Aorta (tissue), 5 donors: Measurements from ENCODE around the gene MACROD2. TPM values are rescaled to one million over a fixed set of nuclear protein-coding genes. Genes with fewer than 3 reads are reported as not detected.

Source experiments
- ATAC-seq: fragments of 200-7000 bp; cut with Tn5 transposase; one replicate; pipeline ENCODE4 v1.9.1; 2022; ENCODE audit warnings: moderate library complexity; ENCODE audit not compliant: low FRiP score
- DNase-seq, 2 donors: peaks; one replicate each; pipeline ENCODE4 v3.0.0-alpha.2; 2020
- H3K27ac ChIP-seq, 2 donors: one replicate each; pipeline ENCODE4 v1.5.1; 2013; ENCODE audit warnings: low read length in 2 of 2, mild to moderate bottlenecking in 2 of 2, moderate library complexity in 2 of 2, control low read depth in 1 of 2, inconsistent platforms in 1 of 2, low read depth in 1 of 2
- H3K27me3 ChIP-seq, 2 donors: one replicate each; pipeline ENCODE4 v1.6.1; 2013; ENCODE audit warnings: control low read depth in 1 of 2, low read length in 1 of 2, mild to moderate bottlenecking in 1 of 2, moderate library complexity in 1 of 2; ENCODE audit not compliant: insufficient read depth in 2 of 2, control insufficient read depth in 1 of 2
- H3K36me3 ChIP-seq, 2 donors: one replicate each; pipeline ENCODE4 v1.6.1; 2013; ENCODE audit warnings: control low read depth in 1 of 2, low read length in 1 of 2, mild to moderate bottlenecking in 1 of 2; ENCODE audit not compliant: insufficient read depth in 2 of 2, control insufficient read depth in 1 of 2
- H3K4me1 ChIP-seq, 2 donors: one replicate each; pipeline ENCODE4 v1.6.1; 2013; ENCODE audit warnings: low read length in 2 of 2, control low read depth in 1 of 2, mild to moderate bottlenecking in 1 of 2, moderate library complexity in 1 of 2; ENCODE audit not compliant: insufficient read depth in 2 of 2, control insufficient read depth in 1 of 2
- H3K4me3 ChIP-seq, 2 donors: one replicate each; pipeline ENCODE4 v1.5.1; 2013; ENCODE audit warnings: low read length in 2 of 2, control low read depth in 1 of 2, mild to moderate bottlenecking in 1 of 2
- H3K9me3 ChIP-seq: one replicate; pipeline ENCODE4 v1.6.1; 2013; ENCODE audit warnings: mild to moderate bottlenecking, low read length; ENCODE audit not compliant: control insufficient read depth
- WGBS, 2 donors: extraction: QIAGEN DNeasy Blood & Tissue Kit; methylation state at CpG; one replicate each; pipeline ENCODE4 v1.1.7; 2013; 5-methylcytosine and 5-hydroxymethylcytosine counted together
- intact Hi-C, 2 donors: fragments of 100-400 bp; cut with DNase I; formaldehyde crosslinking; loops; one replicate each; pipeline versions ENCODE4 v1.14.2 to v1.15.0; 2022
- polyA plus RNA-seq, 2 donors: library from polyadenylated mRNA; stranded (reverse); fragments of 200-250 nt; gene quantifications; one replicate each; pipeline ENCODE4 v1.2.3, GENCODE V29; 2013
- total RNA-seq, 2 donors: library from RNA; stranded (reverse); fragmentation: NEBNext Ultra II Directional; extraction: Animal tissue kit (Norgen Biotek cat#: 25700); gene quantifications; one replicate each; pipeline ENCODE4 v1.2.1, GENCODE V29; 2021
- donor health status: healthy with polysubstance abuse.
- donor health status: Bipolar disorder and iron deficiency.
- donor health status: DM: no; HTN: no; CAD: no.
- donor health status: DM: no; HTN: no; CAD: no.
- donor health status: DM: yes; HTN: yes; CAD: no.

Gene MACROD2
- total and polyA plus RNA-seq, 4 donors = 0.90 to 11.2 (median 4.8) TPM

GRCh38 chr20:15069355-15069754 is 1074.0 kb downstream of the MACROD2 start:
- DNase-seq = no peak
- no peaks in the 10 kb centered on the region for H3K27me3 ChIP-seq
- 95 to 97% methylated on average over 2 of the region's 2 CpGs for WGBS, 2 donors
- H3K27ac ChIP-seq = no peak overlapping the region
- no peaks in the 10 kb centered on the region for H3K36me3 ChIP-seq
- intact Hi-C loops = no loop called here
- H3K4me3 ChIP-seq = no peak overlapping the region
- H3K4me1 ChIP-seq = no peaks in the 10 kb centered on the region
- ATAC-seq = no peak
- no peaks in the 10 kb centered on the region for H3K9me3 ChIP-seq

- intact Hi-C loops = no loop called here
- DNase-seq (no peak), ATAC-seq (no peak)
- Histone ChIP-seq H3K9me3 (no peaks in the 10 kb centered on the region), H3K36me3 (no peaks in the 10 kb centered on the region), H3K27ac (no peak overlapping the region), H3K4me1 (no peaks in the 10 kb centered on the region), H3K4me3 (no peak overlapping the region), H3K27me3 (no peaks in the 10 kb centered on the region)
- WGBS, 2 donors = 35 to 55% methylated on average over 2 of the region's 2 CpGs
These were observed 1075.9 kb downstream of the MACROD2 start for GRCh38 chr20:15071085-15071808.

- intact Hi-C loops = no loop called here
- Histone ChIP-seq H3K27me3 (no peaks in the 10 kb centered on the region), H3K27ac (no peak overlapping the region), H3K9me3 (no peaks in the 10 kb centered on the region), H3K36me3 (no peaks in the 10 kb centered on the region), H3K4me3 (no peak overlapping the region), H3K4me1 (no peaks in the 10 kb centered on the region)
- no peak for ATAC-seq
- no peak for DNase-seq
These were observed 1077.0 kb downstream of the MACROD2 start for GRCh38 chr20:15072316-15072715.

GRCh38 chr20:15075586-15075985 is 1080.3 kb downstream of the MACROD2 start:
- DNase-seq (no peak), ATAC-seq (no peak)
- WGBS, 2 donors = 70 to 76% methylated on average over 3 of the region's 3 CpGs
- Histone ChIP-seq H3K27me3 (no peaks in the 10 kb centered on the region), H3K4me3 (no peak overlapping the region), H3K27ac (no peak overlapping the region), H3K36me3 (no peaks in the 10 kb centered on the region), H3K9me3 (no peaks in the 10 kb centered on the region), H3K4me1 (no peaks in the 10 kb centered on the region)
- intact Hi-C loops = no loop called here

- ATAC-seq = no peak
- intact Hi-C loops = no loop called here
These were observed 1081.5 kb downstream of the MACROD2 start for GRCh38 chr20:15076785-15077184.

GRCh38 chr20:15077733-15078250 is 1082.5 kb downstream of the MACROD2 start:
- no peak for DNase-seq
- no peak for ATAC-seq
- no peaks in the 10 kb centered on the region for H3K27me3 ChIP-seq
- WGBS, 2 donors = 51 to 62% methylated on average over 6 of the region's 6 CpGs
- H3K4me3 ChIP-seq = no peak overlapping the region
- intact Hi-C loops = no loop called here
- no peaks in the 10 kb centered on the region for H3K9me3 ChIP-seq
- no peak overlapping the region for H3K27ac ChIP-seq
- H3K36me3 ChIP-seq = no peaks in the 10 kb centered on the region
- no peaks in the 10 kb centered on the region for H3K4me1 ChIP-seq

More at GRCh38 chr20:15076785-15077184, 1081.5 kb downstream of the MACROD2 start:
- no peak for DNase-seq
- Histone ChIP-seq H3K4me3 (no peak overlapping the region), H3K9me3 (no peaks in the 10 kb centered on the region), H3K4me1 (no peaks in the 10 kb centered on the region), H3K27me3 (no peaks in the 10 kb centered on the region), H3K36me3 (no peaks in the 10 kb centered on the region), H3K27ac (no peak overlapping the region)
- WGBS, 2 donors = 86 to 89% methylated on average over 1 of the region's 1 CpG

GRCh38 chr20:15079594-15080340 is 1084.5 kb downstream of the MACROD2 start:
- DNase-seq (no peak), ATAC-seq (no peak)
- H3K27ac ChIP-seq = no peak overlapping the region
- H3K36me3 ChIP-seq = no peaks in the 10 kb centered on the region
- intact Hi-C loops = no loop called here
- no peaks in the 10 kb centered on the region for H3K27me3 ChIP-seq
- 96 to 100% methylated on average over 1 of the region's 1 CpG for WGBS, 2 donors
- H3K9me3 ChIP-seq = no peaks in the 10 kb centered on the region
- H3K4me3 ChIP-seq = no peak overlapping the region
- no peaks in the 10 kb centered on the region for H3K4me1 ChIP-seq

- ATAC-seq = no peak
- Histone ChIP-seq H3K9me3 (no peaks in the 10 kb centered on the region), H3K4me1 (no peaks in the 10 kb centered on the region), H3K27me3 (no peaks in the 10 kb centered on the region), H3K36me3 (no peaks in the 10 kb centered on the region), H3K4me3 (no peak overlapping the region), H3K27ac (no peak overlapping the region)
- intact Hi-C loops = no loop called here
- 4 to 8% methylated on average over 1 of the region's 1 CpG for WGBS, 2 donors
- DNase-seq = no peak
These were observed 1085.9 kb downstream of the MACROD2 start for GRCh38 chr20:15081261-15081660.
